ENCODE data around the gene DAAM1. TPM values are rescaled to one million over a fixed set of nuclear protein-coding genes. Genes with fewer than 3 reads are reported as not detected.

Gene DAAM1
- total RNA-seq, 1 experiment from 2014 or later: 11.5 TPM

DNA sequence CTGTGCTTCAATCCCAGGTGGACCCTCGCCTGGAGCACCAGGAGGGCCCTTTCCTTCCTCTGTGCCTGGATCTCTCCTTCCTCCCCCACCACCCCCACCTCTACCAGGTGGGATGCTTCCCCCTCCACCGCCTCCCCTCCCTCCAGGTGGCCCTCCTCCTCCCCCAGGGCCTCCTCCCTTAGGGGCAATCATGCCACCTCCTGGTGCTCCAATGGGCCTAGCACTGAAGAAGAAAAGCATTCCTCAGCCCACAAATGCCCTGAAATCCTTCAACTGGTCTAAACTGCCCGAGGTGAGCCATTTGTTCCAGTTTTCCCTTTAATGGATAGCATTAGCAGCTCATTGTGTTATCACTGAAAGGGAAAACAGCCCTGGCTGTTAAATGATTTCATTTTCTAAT, 142.8 kb downstream of the DAAM1 start:
- Histone ChIP-seq H3K36me3 (ENCODE audit: insufficient read depth, low read length, poor library complexity, severe bottlenecking) (no peaks in the 10 kb centered on the region), H3K9me3 (ENCODE audit: low read depth, low read length, poor library complexity, severe bottlenecking) (no peaks in the 10 kb centered on the region), H3K27me3 (replicated peaks; ENCODE audit: insufficient read depth, low read depth, low read length, poor library complexity) (no peaks in the 10 kb centered on the region), H3K4me1 (ENCODE audit: insufficient read depth, low read length, poor library complexity, severe bottlenecking) (no peaks in the 10 kb centered on the region), H3K4me3 (ENCODE audit: low read depth, low read length, poor library complexity, severe bottlenecking) (no peak overlapping the region), H3K27ac (ENCODE audit: low read depth, low read length, poor library complexity, severe bottlenecking) (no peak overlapping the region)
- no peak for DNase-seq (ENCODE audit: low spot score)
- no peak for TF ChIP-seq EZH2 (IDR thresholded peaks at IDR 0.05; ENCODE audit: borderline replicate concordance, low read depth, low read length, poor library complexity, severe bottlenecking)
- TF ChIP-seq, protein P1, sequence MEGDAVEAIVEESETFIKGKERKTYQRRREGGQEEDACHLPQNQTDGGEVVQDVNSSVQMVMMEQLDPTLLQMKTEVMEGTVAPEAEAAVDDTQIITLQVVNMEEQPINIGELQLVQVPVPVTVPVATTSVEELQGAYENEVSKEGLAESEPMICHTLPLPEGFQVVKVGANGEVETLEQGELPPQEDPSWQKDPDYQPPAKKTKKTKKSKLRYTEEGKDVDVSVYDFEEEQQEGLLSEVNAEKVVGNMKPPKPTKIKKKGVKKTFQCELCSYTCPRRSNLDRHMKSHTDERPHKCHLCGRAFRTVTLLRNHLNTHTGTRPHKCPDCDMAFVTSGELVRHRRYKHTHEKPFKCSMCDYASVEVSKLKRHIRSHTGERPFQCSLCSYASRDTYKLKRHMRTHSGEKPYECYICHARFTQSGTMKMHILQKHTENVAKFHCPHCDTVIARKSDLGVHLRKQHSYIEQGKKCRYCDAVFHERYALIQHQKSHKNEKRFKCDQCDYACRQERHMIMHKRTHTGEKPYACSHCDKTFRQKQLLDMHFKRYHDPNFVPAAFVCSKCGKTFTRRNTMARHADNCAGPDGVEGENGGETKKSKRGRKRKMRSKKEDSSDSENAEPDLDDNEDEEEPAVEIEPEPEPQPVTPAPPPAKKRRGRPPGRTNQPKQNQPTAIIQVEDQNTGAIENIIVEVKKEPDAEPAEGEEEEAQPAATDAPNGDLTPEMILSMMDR (conservative IDR thresholded peaks at IDR 0.05; ENCODE audit: low read depth, low read length): no peak
- POLR2A ChIA-PET (ENCODE audit: low non-redundant PET): no interaction called here
- BruUV-seq (replicated peaks): no TSS peak
- intact Hi-C loops (cut with micrococcal nuclease; ENCODE audit: unreplicated experiment): no loop called here
- CTCF ChIA-PET: no interaction called here

DNA sequence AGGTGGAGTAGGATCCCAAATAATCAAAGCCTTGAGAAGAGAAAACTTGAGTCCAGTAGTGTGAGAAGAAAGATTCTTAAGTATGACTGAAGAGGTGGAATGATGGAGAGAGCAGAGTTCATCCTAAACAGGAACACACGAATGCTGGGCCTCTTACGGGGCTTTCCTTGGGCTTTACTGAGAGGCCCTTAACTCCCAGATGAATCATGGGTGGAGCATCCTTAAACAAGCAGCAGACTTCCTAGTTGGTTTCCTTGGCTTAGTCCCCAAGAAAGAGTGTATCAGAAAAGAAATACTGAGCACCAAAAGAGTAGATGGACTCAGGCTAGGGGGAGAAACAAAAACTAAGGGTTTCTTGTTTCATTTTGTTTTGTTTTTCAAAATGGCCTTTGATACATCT, 144.3 kb downstream of the DAAM1 start:
- DNase-seq (ENCODE audit: low spot score): no peak
- TF ChIP-seq, protein P1 (conservative IDR thresholded peaks at IDR 0.05; ENCODE audit: low read depth, low read length): no peak
- no peak for TF ChIP-seq EZH2 (IDR thresholded peaks at IDR 0.05; ENCODE audit: borderline replicate concordance, low read depth, low read length, poor library complexity, severe bottlenecking)
- BruUV-seq (replicated peaks): no TSS peak
- Histone ChIP-seq H3K36me3 (ENCODE audit: insufficient read depth, low read length, poor library complexity, severe bottlenecking) (no peaks in the 10 kb centered on the region), H3K4me1 (ENCODE audit: insufficient read depth, low read length, poor library complexity, severe bottlenecking) (no peaks in the 10 kb centered on the region), H3K9me3 (ENCODE audit: low read depth, low read length, poor library complexity, severe bottlenecking) (no peaks in the 10 kb centered on the region), H3K27me3 (replicated peaks; ENCODE audit: insufficient read depth, low read depth, low read length, poor library complexity) (no peaks in the 10 kb centered on the region), H3K4me3 (ENCODE audit: low read depth, low read length, poor library complexity, severe bottlenecking) (no peak overlapping the region), H3K27ac (ENCODE audit: low read depth, low read length, poor library complexity, severe bottlenecking) (no peak overlapping the region)
- intact Hi-C loops (cut with micrococcal nuclease; ENCODE audit: unreplicated experiment): no loop called here
- ChIA-PET CTCF (no interaction called here), POLR2A (ENCODE audit: low non-redundant PET) (no interaction called here)

DNA sequence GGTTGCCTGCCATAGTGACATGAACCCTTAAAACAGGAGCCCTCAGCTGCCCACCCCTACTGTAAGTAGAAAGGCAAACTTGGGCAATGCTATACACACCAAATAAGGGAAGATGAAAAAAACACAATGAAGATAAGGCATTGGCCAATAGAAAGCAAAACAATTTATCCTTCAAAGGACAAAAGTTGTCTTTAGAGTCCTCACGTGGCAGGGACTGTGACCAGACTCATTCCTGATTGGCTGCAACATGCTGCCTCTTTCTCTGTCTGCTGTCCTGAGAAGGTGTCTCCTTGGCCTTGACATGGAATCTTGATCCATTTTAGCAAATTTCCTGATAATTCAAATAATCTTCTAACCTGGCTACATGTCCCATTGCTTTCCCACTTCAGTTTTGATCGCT, 144.8 kb downstream of the DAAM1 start:
- no peak for DNase-seq (ENCODE audit: low spot score)
- TF ChIP-seq, protein P1 (conservative IDR thresholded peaks at IDR 0.05; ENCODE audit: low read depth, low read length): no peak
- no peak for TF ChIP-seq EZH2 (IDR thresholded peaks at IDR 0.05; ENCODE audit: borderline replicate concordance, low read depth, low read length, poor library complexity, severe bottlenecking)
- no TSS peak for BruUV-seq (replicated peaks)
- Histone ChIP-seq H3K4me1 (ENCODE audit: insufficient read depth, low read length, poor library complexity, severe bottlenecking) (no peaks in the 10 kb centered on the region), H3K27me3 (replicated peaks; ENCODE audit: insufficient read depth, low read depth, low read length, poor library complexity) (no peaks in the 10 kb centered on the region), H3K36me3 (ENCODE audit: insufficient read depth, low read length, poor library complexity, severe bottlenecking) (no peaks in the 10 kb centered on the region), H3K9me3 (ENCODE audit: low read depth, low read length, poor library complexity, severe bottlenecking) (no peaks in the 10 kb centered on the region), H3K27ac (ENCODE audit: low read depth, low read length, poor library complexity, severe bottlenecking) (no peak overlapping the region), H3K4me3 (ENCODE audit: low read depth, low read length, poor library complexity, severe bottlenecking) (no peak overlapping the region)
- POLR2A ChIA-PET (ENCODE audit: low non-redundant PET): no interaction called here
- CTCF ChIA-PET: no interaction called here
- intact Hi-C loops (cut with micrococcal nuclease; ENCODE audit: unreplicated experiment): no loop called here
